Measurements from ENCODE around the gene NCAM2.

DNA sequence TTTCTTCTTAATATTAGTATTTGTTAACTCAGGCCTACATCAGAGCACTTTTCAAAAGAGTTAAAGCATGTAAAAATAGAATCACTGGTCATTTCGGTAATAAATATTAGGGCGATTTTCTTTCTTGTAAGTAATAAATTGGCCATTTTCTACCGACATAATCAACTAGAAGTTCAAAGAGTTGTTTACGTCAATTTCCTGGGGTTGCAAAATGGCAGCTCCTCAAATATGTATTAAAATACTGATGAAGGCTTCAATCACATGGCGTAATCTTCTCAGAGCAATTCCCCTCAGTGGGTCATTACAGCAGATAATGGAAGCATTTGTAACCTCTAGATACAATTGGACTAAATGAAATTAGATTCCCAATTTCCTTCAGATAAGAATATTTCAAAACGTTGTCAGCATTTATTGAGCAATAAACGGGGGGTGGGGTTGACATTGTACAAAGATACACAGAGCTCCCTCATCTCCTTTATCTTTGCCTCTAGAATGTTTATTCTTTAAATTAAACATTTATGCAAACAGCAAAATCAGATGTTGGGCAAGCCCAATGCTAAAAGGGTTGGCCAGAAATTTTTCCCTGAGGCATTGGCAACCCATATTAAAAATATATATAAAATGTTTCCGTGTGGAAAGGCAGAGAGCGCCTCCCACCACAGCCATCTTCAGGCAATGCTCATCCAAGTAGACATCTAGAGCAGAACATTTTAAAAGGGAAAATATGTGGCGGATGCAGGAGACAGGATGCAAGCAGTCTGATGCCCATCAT lies 240.6 kb downstream of the NCAM2 start:
- TF ChIP-seq, protein P1, sequence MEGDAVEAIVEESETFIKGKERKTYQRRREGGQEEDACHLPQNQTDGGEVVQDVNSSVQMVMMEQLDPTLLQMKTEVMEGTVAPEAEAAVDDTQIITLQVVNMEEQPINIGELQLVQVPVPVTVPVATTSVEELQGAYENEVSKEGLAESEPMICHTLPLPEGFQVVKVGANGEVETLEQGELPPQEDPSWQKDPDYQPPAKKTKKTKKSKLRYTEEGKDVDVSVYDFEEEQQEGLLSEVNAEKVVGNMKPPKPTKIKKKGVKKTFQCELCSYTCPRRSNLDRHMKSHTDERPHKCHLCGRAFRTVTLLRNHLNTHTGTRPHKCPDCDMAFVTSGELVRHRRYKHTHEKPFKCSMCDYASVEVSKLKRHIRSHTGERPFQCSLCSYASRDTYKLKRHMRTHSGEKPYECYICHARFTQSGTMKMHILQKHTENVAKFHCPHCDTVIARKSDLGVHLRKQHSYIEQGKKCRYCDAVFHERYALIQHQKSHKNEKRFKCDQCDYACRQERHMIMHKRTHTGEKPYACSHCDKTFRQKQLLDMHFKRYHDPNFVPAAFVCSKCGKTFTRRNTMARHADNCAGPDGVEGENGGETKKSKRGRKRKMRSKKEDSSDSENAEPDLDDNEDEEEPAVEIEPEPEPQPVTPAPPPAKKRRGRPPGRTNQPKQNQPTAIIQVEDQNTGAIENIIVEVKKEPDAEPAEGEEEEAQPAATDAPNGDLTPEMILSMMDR (tag by site-specific recombination; IDR thresholded peaks at IDR 0.05) = no peak
- TF ChIP-seq KLF1 (tag by site-specific recombination; IDR thresholded peaks at IDR 0.05) (no peak), ZBTB48 (tag by site-specific recombination; IDR thresholded peaks at IDR 0.05) (no peak), ZNF239 (tag by site-specific recombination; IDR thresholded peaks at IDR 0.05) (no peak), YY1 (tag by site-specific recombination; IDR thresholded peaks at IDR 0.05) (no peak)
- TF ChIP-seq, protein P2, sequence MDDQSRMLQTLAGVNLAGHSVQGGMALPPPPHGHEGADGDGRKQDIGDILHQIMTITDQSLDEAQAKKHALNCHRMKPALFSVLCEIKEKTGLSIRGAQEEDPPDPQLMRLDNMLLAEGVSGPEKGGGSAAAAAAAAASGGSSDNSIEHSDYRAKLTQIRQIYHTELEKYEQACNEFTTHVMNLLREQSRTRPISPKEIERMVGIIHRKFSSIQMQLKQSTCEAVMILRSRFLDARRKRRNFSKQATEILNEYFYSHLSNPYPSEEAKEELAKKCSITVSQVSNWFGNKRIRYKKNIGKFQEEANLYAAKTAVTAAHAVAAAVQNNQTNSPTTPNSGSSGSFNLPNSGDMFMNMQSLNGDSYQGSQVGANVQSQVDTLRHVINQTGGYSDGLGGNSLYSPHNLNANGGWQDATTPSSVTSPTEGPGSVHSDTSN (CRISPR knock-in tag; IDR thresholded peaks at IDR 0.05) = no peak
